ENCODE measurements around the gene ATP5ME.

ATP5ME gene

DNA sequence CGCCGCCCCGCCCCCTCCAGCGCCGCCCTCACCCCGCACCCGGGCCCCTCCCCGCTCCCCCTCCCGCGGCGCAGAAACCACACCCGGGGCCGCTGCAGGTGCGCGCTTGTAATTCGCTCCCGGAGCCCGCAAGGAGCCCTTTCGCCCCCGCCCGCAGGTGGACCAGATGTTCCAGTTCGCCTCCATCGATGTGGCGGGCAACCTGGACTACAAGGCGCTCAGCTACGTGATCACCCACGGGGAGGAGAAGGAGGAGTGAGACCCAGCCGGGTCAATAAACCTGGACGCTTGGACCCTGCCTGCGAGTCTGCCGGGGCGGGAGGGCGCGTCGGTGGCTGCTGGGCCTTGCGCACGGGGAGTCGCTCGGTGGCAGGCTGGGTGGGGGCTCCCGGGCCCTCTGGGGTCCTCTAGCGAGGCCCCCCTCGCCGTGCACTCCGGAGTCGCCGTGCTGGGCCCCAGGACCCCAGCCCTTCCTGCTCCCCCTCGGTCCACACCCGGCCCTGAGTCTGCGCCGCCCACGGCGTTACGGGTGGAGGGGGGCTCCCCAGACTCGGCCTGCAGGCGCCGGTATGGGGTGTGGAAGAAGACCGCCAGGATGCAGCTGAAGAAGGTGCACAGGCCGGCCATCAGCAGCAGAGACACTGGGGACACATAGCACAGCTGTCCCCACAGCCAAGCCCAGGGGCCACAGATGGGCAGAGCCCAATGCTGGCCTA is 7.8 kb upstream of the ATP5ME start:
- H3K4me3 ChIP-seq (replicated peaks; ENCODE audit: insufficient read depth, low read length), result no peak overlapping the region
- peak in 1 of 2 experiments; percentile 10 for DNase-seq (ENCODE audit: low read depth in 1 of 2, low spot score in 1 of 2)
- H3K27ac ChIP-seq (replicated peaks), result no peak overlapping the region
- no peak for TF ChIP-seq POLR2AphosphoS5 (IDR thresholded peaks at IDR 0.05; ENCODE audit: low read depth)
- TF ChIP-seq, protein P1, sequence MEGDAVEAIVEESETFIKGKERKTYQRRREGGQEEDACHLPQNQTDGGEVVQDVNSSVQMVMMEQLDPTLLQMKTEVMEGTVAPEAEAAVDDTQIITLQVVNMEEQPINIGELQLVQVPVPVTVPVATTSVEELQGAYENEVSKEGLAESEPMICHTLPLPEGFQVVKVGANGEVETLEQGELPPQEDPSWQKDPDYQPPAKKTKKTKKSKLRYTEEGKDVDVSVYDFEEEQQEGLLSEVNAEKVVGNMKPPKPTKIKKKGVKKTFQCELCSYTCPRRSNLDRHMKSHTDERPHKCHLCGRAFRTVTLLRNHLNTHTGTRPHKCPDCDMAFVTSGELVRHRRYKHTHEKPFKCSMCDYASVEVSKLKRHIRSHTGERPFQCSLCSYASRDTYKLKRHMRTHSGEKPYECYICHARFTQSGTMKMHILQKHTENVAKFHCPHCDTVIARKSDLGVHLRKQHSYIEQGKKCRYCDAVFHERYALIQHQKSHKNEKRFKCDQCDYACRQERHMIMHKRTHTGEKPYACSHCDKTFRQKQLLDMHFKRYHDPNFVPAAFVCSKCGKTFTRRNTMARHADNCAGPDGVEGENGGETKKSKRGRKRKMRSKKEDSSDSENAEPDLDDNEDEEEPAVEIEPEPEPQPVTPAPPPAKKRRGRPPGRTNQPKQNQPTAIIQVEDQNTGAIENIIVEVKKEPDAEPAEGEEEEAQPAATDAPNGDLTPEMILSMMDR (IDR thresholded peaks at IDR 0.05; ENCODE audit: insufficient read depth, low read length), result no peak
- TF ChIP-seq SPI1 (IDR thresholded peaks at IDR 0.05; ENCODE audit: borderline replicate concordance, low read depth), result no peak
- no peak for TF ChIP-seq GABPA (IDR thresholded peaks at IDR 0.05; ENCODE audit: low read depth)
- TF ChIP-seq, protein P2, sequence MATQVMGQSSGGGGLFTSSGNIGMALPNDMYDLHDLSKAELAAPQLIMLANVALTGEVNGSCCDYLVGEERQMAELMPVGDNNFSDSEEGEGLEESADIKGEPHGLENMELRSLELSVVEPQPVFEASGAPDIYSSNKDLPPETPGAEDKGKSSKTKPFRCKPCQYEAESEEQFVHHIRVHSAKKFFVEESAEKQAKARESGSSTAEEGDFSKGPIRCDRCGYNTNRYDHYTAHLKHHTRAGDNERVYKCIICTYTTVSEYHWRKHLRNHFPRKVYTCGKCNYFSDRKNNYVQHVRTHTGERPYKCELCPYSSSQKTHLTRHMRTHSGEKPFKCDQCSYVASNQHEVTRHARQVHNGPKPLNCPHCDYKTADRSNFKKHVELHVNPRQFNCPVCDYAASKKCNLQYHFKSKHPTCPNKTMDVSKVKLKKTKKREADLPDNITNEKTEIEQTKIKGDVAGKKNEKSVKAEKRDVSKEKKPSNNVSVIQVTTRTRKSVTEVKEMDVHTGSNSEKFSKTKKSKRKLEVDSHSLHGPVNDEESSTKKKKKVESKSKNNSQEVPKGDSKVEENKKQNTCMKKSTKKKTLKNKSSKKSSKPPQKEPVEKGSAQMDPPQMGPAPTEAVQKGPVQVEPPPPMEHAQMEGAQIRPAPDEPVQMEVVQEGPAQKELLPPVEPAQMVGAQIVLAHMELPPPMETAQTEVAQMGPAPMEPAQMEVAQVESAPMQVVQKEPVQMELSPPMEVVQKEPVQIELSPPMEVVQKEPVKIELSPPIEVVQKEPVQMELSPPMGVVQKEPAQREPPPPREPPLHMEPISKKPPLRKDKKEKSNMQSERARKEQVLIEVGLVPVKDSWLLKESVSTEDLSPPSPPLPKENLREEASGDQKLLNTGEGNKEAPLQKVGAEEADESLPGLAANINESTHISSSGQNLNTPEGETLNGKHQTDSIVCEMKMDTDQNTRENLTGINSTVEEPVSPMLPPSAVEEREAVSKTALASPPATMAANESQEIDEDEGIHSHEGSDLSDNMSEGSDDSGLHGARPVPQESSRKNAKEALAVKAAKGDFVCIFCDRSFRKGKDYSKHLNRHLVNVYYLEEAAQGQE (IDR thresholded peaks at IDR 0.05; ENCODE audit: insufficient replicate concordance, low read depth), result no peak
- peaks cover 3% of the 10 kb centered on the region for H3K27me3 ChIP-seq (ENCODE audit: insufficient read depth, poor library complexity, severe bottlenecking)

DNA sequence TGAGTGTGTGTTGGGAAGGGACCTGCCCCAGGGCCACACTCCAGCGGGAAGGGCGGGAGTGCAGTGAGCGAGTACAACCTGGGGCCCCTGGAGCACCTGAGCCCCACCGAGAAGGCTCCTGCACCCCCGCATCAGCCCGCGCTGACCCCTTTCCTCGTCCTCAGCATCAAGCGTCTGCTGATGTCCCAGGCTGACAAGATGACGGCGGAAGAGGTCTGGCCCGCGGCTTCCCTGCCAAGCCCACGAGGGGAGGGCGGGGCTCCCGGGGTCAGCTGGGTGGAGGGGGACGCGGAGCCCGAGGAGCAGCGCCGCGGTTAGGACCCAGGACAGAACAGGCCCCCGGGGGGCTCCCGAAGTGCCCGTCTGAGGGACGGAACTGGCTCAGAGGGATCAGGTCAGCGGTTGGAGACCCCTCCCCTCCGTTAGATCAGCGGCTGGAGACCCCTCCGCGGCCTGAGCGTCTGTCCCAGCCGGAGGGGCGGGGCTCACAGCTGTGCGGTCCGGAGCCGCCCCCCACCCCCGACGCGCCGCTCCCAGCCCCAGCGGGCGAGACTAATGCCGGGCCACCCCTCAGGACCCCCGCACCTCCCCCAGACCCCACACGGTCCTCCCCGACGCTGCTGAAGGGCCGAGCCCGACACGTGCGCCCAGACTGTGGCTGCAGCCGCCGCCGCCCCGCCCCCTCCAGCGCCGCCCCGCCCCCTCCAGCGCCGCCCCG is 7.0 kb upstream of the ATP5ME start:
- no peak overlapping the region for H3K27ac ChIP-seq (replicated peaks)
- H3K4me3 ChIP-seq (replicated peaks; ENCODE audit: insufficient read depth, low read length), result peak overlapping the region; percentile 27
- H3K27me3 ChIP-seq (ENCODE audit: insufficient read depth, poor library complexity, severe bottlenecking), result peaks cover 3% of the 10 kb centered on the region
- DNase-seq (ENCODE audit: low read depth in 1 of 2, low spot score in 1 of 2), result peak in 1 of 2 experiments; percentile 13
- TF ChIP-seq, protein P1 (IDR thresholded peaks at IDR 0.05; ENCODE audit: insufficient read depth, low read length), result no peak
- TF ChIP-seq GABPA (IDR thresholded peaks at IDR 0.05; ENCODE audit: low read depth), result no peak

DNA sequence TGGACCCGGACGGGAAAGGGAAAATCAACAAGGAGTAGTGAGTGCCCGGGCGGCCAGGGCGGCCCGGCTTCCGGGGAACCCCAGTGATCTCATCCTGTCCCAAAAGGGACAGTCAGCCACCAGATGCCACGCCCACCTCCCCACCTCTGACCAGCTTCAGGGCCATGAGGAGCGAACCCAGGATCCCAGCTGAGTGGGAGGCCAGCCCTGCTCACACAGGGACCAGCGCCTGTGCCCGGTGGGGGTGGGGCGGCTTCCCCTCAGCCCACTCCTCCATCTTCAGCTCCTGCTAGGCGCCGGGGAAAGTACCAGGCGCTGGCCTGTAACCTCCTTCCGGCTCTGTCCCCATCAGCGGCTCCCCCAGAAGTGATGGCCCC is 6.5 kb upstream of the ATP5ME start:
- DNase-seq (ENCODE audit: low read depth in 1 of 2, low spot score in 1 of 2), result no peak
- Histone ChIP-seq H3K27ac (replicated peaks) (no peak overlapping the region), H3K4me3 (replicated peaks; ENCODE audit: insufficient read depth, low read length) (no peak overlapping the region), H3K27me3 (ENCODE audit: insufficient read depth, poor library complexity, severe bottlenecking) (peaks cover 3% of the 10 kb centered on the region)
- no peak for TF ChIP-seq SPI1 (IDR thresholded peaks at IDR 0.05; ENCODE audit: borderline replicate concordance, low read depth)
- TF ChIP-seq, protein P1 (IDR thresholded peaks at IDR 0.05; ENCODE audit: insufficient read depth, low read length), result no peak
- no peak for TF ChIP-seq GABPA (IDR thresholded peaks at IDR 0.05; ENCODE audit: low read depth)
- no peak for TF ChIP-seq POLR2AphosphoS5 (IDR thresholded peaks at IDR 0.05; ENCODE audit: low read depth)
- TF ChIP-seq, protein P2 (IDR thresholded peaks at IDR 0.05; ENCODE audit: insufficient replicate concordance, low read depth), result no peak
